HepG2 (cell line): ENCODE measurements around the gene VPS25. TPM values are rescaled to one million over a fixed set of nuclear protein-coding genes. Genes with fewer than 3 reads are reported as not detected.

Experiments used
- CEBPZ ChIP-seq: IDR thresholded peaks from 2 replicates; pipeline ENCODE4 v1.6.1; 2012; ENCODE audit warnings: low read length, improper control_type of control experiment
- HNF4A ChIP-seq: sonication (generic); formaldehyde crosslinking; IDR thresholded peaks from 2 replicates; pipeline ENCODE4 v1.4.0; 2020; ENCODE audit warnings: missing genetic modification reagents
- ISL2 ChIP-seq: sonication (generic); formaldehyde crosslinking; IDR thresholded peaks from 2 replicates; pipeline ENCODE4 v1.5.0; 2020; ENCODE audit warnings: missing genetic modification reagents
- KDM2A ChIP-seq: sonication (generic); formaldehyde crosslinking; IDR thresholded peaks from 2 replicates; pipeline ENCODE4 v1.4.0; 2020; ENCODE audit warnings: low read depth, missing genetic modification reagents, borderline replicate concordance
- KLF11 ChIP-seq: IDR thresholded peaks from 2 replicates; pipeline ENCODE4 v1.6.1; 2016; ENCODE audit warnings: missing compliant biosample characterization
- NFRKB ChIP-seq: fragments of 450-650 bp; IDR thresholded peaks from 2 replicates; pipeline ENCODE4 v1.6.1; 2017
- RORA ChIP-seq: sonication (generic); formaldehyde crosslinking; IDR thresholded peaks from 2 replicates; pipeline ENCODE4 v1.5.0; 2020; ENCODE audit warnings: mild to moderate bottlenecking, missing genetic modification reagents, moderate library complexity
- SCMH1 ChIP-seq: sonication (generic); formaldehyde crosslinking; IDR thresholded peaks from 2 replicates; pipeline ENCODE4 v1.9.0; 2021; ENCODE audit warnings: missing genetic modification reagents, mild to moderate bottlenecking, borderline replicate concordance
- ZFP37 ChIP-seq: sonication (generic); formaldehyde crosslinking; IDR thresholded peaks from 2 replicates; pipeline ENCODE4 v1.4.0; 2020; ENCODE audit warnings: missing genetic modification reagents, borderline replicate concordance
- ZKSCAN5 ChIP-seq: sonication (generic); formaldehyde crosslinking; IDR thresholded peaks from 2 replicates; pipeline ENCODE4 v1.5.1; 2020; ENCODE audit warnings: mild to moderate bottlenecking, missing genetic modification reagents
- ZNF207 ChIP-seq: fragments of 450-650 bp; IDR thresholded peaks from 2 replicates; pipeline ENCODE4 v1.6.1; 2016; ENCODE audit warnings: antibody characterized with exemption, borderline replicate concordance
- ZNF274 ChIP-seq: sonication (generic); formaldehyde crosslinking; IDR thresholded peaks from 2 replicates; pipeline ENCODE4 v1.5.1; 2020; ENCODE audit warnings: mild to moderate bottlenecking, missing genetic modification reagents
- ZNF33B ChIP-seq: sonication (generic); formaldehyde crosslinking; IDR thresholded peaks from 2 replicates; pipeline ENCODE4 v1.5.1; 2020; ENCODE audit warnings: mild to moderate bottlenecking, missing genetic modification reagents
- ZNF550 ChIP-seq: sonication (generic); formaldehyde crosslinking; IDR thresholded peaks from 2 replicates; pipeline ENCODE4 v1.4.0; 2020; ENCODE audit warnings: mild to moderate bottlenecking, missing genetic modification reagents, borderline replicate concordance
- ZSCAN22 ChIP-seq: sonication (generic); formaldehyde crosslinking; IDR thresholded peaks from 2 replicates; pipeline ENCODE4 v1.4.0; 2020; ENCODE audit warnings: mild to moderate bottlenecking, missing genetic modification reagents
- polyA plus RNA-seq, 8 experiments: library from polyadenylated mRNA; depleted of rRNA in 3 of 8; stranded (reverse) in 7 of 8; unstranded in 1 of 8; fragments of >200 nt; fragmentation: Illumina TruSeq in 4 of 8; extraction: Trizol in 4 of 8; gene quantifications; 2 replicates each; pipeline versions ENCODE4 v1.2.1 to v1.2.3, GENCODE V29; 2011 to 2016; ENCODE audit warnings: low read depth in 4 of 8, missing spikeins in 1 of 8, mixed read lengths in 1 of 8; ENCODE audit not compliant: insufficient read depth in 1 of 8
- total RNA-seq, 5 experiments: library from RNA; depleted of rRNA; stranded (reverse); fragments of >200 nt; fragmentation: Illumina TruSeq; extraction: Trizol; gene quantifications; 2 replicates each; pipeline ENCODE4 v1.2.3, GENCODE V29; 2016; ENCODE audit warnings: low read depth in 1 of 5
- TF ChIP-seq, protein P1 (sequence below): sonication (generic); formaldehyde crosslinking; IDR thresholded peaks from 2 replicates; pipeline ENCODE4 v1.5.1; 2020; ENCODE audit warnings: mild to moderate bottlenecking, missing genetic modification reagents
- TF ChIP-seq, protein P2 (sequence below): IDR thresholded peaks from 2 replicates; pipeline ENCODE4 v1.6.1; 2016; ENCODE audit warnings: mild to moderate bottlenecking
- TF ChIP-seq, protein P3 (sequence below): sonication (generic); formaldehyde crosslinking; IDR thresholded peaks from 2 replicates; pipeline ENCODE4 v1.4.0; 2020; ENCODE audit warnings: missing genetic modification reagents

VPS25 gene
- total and polyA plus RNA-seq, 2 of the 13 experiments (the other 11 are each of a cell fraction or from before 2014, with no cell fraction given), result 161 to 249 TPM

- no peak for TF ChIP-seq ZNF274 (CRISPR knock-in tag)
- TF ChIP-seq, protein P1, sequence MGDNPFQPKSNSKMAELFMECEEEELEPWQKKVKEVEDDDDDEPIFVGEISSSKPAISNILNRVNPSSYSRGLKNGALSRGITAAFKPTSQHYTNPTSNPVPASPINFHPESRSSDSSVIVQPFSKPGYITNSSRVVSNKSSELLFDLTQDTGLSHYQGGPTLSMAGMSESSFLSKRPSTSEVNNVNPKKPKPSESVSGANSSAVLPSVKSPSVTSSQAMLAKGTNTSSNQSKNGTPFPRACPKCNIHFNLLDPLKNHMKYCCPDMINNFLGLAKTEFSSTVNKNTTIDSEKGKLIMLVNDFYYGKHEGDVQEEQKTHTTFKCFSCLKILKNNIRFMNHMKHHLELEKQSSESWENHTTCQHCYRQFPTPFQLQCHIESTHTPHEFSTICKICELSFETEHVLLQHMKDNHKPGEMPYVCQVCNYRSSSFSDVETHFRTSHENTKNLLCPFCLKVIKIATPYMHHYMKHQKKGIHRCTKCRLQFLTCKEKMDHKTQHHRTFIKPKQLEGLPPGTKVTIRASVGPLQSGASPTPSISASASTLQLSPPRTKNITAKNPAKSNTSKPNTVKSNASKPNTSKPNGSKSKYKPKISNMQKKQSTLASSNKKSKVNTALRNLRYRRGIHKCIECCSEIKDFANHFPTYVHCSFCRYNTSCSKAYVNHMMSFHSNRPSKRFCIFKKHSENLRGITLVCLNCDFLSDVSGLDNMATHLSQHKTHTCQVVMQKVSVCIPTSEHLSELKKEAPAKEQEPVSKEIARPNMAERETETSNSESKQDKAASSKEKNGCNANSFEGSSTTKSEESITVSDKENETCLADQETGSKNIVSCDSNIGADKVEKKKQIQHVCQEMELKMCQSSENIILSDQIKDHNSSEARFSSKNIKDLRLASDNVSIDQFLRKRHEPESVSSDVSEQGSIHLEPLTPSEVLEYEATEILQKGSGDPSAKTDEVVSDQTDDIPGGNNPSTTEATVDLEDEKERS, result 0 out of 2 replicates have a peak, but pooled peaks have one; percentile 60
- TF ChIP-seq, protein P2, sequence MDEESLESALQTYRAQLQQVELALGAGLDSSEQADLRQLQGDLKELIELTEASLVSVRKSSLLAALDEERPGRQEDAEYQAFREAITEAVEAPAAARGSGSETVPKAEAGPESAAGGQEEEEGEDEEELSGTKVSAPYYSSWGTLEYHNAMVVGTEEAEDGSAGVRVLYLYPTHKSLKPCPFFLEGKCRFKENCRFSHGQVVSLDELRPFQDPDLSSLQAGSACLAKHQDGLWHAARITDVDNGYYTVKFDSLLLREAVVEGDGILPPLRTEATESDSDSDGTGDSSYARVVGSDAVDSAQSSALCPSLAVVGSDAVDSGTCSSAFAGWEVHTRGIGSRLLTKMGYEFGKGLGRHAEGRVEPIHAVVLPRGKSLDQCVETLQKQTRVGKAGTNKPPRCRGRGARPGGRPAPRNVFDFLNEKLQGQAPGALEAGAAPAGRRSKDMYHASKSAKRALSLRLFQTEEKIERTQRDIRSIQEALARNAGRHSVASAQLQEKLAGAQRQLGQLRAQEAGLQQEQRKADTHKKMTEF (CRISPR knock-in tag), result peak; percentile 35; the same call in 1 of the 2 replicates
- TF ChIP-seq NFRKB, result no peak
- TF ChIP-seq KDM2A, result no peak
- no peak for TF ChIP-seq ZNF550 (CRISPR knock-in tag)
- TF ChIP-seq ISL2 (CRISPR knock-in tag), result peak; percentile 35; the same call in 1 of the 2 replicates
- no peak for TF ChIP-seq CEBPZ
- no peak for TF ChIP-seq ZNF207
- TF ChIP-seq HNF4A (CRISPR knock-in tag), result peak; percentile 96
- TF ChIP-seq RORA (CRISPR knock-in tag), result no peak
- no peak for TF ChIP-seq KLF11 (CRISPR knock-in tag)
- no peak for TF ChIP-seq ZNF33B (CRISPR knock-in tag)
- TF ChIP-seq ZSCAN22, result no peak
- no peak for TF ChIP-seq SCMH1 (CRISPR knock-in tag)
- no peak for TF ChIP-seq ZKSCAN5
- 0 out of 2 replicates have a peak, but pooled peaks have one; percentile 40 for TF ChIP-seq ZFP37 (CRISPR knock-in tag)
- TF ChIP-seq, protein P3, sequence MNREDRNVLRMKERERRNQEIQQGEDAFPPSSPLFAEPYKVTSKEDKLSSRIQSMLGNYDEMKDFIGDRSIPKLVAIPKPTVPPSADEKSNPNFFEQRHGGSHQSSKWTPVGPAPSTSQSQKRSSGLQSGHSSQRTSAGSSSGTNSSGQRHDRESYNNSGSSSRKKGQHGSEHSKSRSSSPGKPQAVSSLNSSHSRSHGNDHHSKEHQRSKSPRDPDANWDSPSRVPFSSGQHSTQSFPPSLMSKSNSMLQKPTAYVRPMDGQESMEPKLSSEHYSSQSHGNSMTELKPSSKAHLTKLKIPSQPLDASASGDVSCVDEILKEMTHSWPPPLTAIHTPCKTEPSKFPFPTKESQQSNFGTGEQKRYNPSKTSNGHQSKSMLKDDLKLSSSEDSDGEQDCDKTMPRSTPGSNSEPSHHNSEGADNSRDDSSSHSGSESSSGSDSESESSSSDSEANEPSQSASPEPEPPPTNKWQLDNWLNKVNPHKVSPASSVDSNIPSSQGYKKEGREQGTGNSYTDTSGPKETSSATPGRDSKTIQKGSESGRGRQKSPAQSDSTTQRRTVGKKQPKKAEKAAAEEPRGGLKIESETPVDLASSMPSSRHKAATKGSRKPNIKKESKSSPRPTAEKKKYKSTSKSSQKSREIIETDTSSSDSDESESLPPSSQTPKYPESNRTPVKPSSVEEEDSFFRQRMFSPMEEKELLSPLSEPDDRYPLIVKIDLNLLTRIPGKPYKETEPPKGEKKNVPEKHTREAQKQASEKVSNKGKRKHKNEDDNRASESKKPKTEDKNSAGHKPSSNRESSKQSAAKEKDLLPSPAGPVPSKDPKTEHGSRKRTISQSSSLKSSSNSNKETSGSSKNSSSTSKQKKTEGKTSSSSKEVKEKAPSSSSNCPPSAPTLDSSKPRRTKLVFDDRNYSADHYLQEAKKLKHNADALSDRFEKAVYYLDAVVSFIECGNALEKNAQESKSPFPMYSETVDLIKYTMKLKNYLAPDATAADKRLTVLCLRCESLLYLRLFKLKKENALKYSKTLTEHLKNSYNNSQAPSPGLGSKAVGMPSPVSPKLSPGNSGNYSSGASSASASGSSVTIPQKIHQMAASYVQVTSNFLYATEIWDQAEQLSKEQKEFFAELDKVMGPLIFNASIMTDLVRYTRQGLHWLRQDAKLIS (CRISPR knock-in tag), result no peak
These were observed 30.0 kb downstream of the VPS25 start (continued) for GRCh38 chr17:42803074-42803883.
